HG03571 (cell line): Measurements from ENCODE around the gene CPED1.
A peak's percentile ranks its signal among the peaks of the same experiment; 100 is the strongest.
"Not testable (repeated sequence)": the region's sequence is repeated elsewhere in the genome, so short reads cannot be mapped to it uniquely, and the experiment has no call there.

Experiments used
- ATAC-seq: cut with Tn5 transposase; IDR thresholded peaks from one replicate; pipeline ENCODE4 v1.9.1; 2021; ENCODE audit not compliant: unreplicated experiment

Gene CPED1

GRCh38 chr7:121303422-121304101 is 315.1 kb downstream of the CPED1 start:
- ATAC-seq: no peak

GRCh38 chr7:121304102-121304658 is 315.7 kb downstream of the CPED1 start:
- ATAC-seq: no peak

GRCh38 chr7:121305109-121305508 is 316.6 kb downstream of the CPED1 start:
- ATAC-seq: no peak

- no peak for ATAC-seq
Observed at GRCh38 chr7:121306565-121306964, 318.1 kb downstream of the CPED1 start.

GRCh38 chr7:121307021-121307574 is 318.6 kb downstream of the CPED1 start:
- ATAC-seq: no peak

GRCh38 chr7:121313220-121313792 is 324.8 kb downstream of the CPED1 start:
- no peak for ATAC-seq

GRCh38 chr7:121313793-121314676 is 325.5 kb downstream of the CPED1 start:
- peak; percentile 86 for ATAC-seq

GRCh38 chr7:121315170-121315569 is 326.7 kb downstream of the CPED1 start:
- not testable (repeated sequence) for ATAC-seq

- no peak for ATAC-seq
Observed at GRCh38 chr7:121322460-121322859, 333.9 kb downstream of the CPED1 start.

GRCh38 chr7:121323515-121324302 is 335.2 kb downstream of the CPED1 start:
- ATAC-seq: no peak

GRCh38 chr7:121327671-121328070 is 339.2 kb downstream of the CPED1 start:
- ATAC-seq: no peak

- no peak for ATAC-seq
Observed at GRCh38 chr7:121328508-121329190, 340.1 kb downstream of the CPED1 start, which contains the start of gene WNT16. TSS of gene WNT16 (plus strand) at chr7:121329000. CDS start at chr7:121329293, 293 bp downstream.

GRCh38 chr7:121329191-121330052 is 340.9 kb downstream of the CPED1 start:
- no peak for ATAC-seq

GRCh38 chr7:121330053-121330833 is 341.7 kb downstream of the CPED1 start:
- no peak for ATAC-seq

- no peak for ATAC-seq
Observed at GRCh38 chr7:121331048-121331447, 342.5 kb downstream of the CPED1 start.

- ATAC-seq: no peak
Observed at GRCh38 chr7:121331574-121331973, 343.1 kb downstream of the CPED1 start.

- ATAC-seq: no peak
Observed at GRCh38 chr7:121334376-121334775, 345.9 kb downstream of the CPED1 start.
